ENCODE measurements around the gene PARP3.

Gene PARP3

DNA sequence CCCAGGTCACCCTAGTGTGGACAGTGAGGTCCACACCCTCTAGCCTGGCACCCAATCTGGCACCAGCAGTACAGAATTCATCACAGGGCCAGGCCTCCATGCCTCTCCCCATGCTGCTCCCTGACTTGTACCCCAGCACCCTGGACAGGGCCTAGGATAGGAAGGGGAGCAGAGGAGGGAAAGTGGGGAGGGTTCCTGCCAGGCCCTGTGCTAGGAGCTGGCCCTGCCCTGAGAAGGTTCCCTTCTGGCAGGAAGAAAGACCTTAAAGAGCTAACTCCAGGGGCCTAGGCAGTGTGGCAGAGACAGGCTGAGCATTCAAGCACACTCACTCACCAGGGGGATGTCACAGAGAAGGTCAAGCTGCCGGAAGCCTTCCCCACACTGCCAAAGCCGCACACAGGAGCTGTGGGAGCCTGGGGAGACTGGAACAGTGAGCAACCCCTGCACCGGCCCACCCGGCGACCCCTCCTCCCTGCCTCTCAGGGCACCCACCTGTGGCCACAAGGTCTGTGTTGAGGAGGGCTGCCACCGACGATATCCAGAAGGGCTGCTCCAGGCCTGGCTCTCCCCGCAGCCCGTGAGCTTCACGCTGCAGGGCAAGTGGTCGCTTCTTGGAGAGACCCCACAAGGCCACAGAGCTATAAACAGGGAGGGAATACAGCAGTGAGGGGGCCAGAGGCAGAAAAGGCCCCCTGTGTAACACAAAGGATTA lies 7.9 kb upstream of the PARP3 start:
- DNase-seq: no peak

- no peak for DNase-seq
Observed at GRCh38 chr3:51934991-51935885, 6.9 kb upstream of the PARP3 start.

DNA sequence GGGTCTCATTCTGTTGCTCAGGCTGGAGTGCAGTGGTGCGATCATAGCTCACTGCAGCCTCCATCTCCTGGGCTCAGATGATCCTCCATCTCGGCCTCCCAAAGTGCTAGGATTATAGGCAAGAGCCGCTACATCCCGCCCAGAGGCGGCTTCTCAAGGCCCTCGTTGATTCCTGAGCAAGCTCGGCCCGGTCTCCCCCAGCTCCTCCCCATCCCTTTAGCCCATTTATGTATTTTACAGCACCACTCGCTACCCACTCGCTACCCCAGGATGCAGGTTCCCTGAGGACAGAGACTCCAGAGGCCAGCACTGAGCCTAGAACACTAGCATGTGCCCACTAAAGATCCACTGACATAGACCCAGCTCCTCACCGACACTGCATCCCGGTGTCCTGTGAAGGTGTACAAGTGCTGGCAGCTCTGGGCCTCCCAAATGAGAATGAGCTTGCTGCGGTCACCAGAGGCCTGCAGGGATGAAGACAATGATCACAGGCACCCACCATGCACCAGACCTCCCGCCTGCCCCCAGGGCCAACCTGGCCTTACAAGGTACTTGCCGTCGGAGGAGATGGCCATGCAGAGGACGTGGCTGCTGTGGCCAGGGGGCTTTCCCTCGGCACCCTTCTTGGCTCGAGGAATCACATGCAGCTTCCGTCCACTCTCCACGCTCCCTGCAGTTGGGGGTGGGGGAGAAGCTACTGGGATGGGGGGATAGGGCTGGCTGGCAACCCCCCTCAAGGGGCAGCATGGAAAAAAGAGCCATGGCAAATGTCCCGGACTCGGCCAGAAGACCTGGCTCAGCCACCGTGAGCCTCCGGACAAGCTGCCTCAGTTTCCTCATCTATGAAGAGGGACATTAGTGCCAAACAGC lies 6.0 kb upstream of the PARP3 start:
- DNase-seq: no peak

DNA sequence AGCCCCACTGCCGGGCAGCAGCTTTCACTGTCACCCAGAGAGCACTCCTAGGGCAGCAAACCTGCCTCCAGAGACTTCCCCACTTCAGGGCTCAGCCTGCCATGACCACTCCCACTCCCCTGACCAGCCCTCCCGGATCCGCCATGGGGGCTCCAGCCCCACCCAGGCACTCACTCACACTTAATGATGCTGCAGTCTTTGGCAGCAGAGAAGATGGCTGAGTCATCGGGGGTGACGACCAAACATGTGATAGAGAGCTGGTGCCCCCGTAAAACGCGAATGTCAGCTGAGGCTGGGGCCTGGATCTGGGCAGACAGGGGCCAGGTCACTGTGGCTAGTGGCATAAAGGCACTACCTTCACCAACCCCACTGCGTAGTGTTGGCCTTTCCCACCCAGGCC lies 5.1 kb upstream of the PARP3 start:
- no peak for DNase-seq

DNA sequence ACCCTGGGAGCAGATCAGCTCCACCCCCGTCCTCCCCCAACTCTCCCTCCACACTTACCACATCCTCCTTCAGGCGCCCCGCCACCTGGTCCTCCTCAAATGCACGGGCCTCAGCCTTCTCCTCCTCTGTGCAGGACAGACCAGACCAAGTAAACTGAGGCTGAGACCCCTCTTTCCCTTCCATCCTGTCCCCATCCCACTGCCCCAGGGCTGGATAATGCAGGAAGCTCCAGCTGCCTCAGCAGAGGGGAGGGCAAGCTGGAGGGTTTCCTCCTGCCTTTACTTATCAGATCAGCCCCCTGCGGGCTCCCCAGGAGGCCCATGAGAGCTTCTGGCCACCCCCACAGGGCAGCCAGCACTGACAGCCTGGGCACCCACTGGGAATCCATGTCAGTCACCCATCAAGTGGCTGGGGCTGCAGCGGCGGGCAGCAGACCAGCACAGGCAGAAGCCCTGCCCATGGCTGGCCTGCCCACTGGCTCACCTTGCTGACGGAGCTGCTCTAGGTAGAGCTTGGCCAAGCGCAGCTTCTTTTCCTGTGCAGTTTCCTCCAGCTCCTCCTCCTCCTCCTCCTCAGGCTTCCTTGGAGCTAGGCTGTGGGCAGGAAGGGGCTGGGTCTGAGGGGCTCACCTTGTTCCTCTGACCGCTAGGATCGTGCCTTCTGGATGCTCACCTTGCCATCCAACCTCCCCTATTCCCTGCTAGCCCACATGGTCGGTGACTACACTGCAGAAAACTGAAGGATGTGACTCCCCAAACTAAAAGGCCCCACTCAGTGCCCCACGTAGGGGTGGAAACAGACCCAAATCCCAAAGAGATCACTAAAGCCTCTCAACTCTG lies 4.3 kb upstream of the PARP3 start:
- no peak for DNase-seq

DNA sequence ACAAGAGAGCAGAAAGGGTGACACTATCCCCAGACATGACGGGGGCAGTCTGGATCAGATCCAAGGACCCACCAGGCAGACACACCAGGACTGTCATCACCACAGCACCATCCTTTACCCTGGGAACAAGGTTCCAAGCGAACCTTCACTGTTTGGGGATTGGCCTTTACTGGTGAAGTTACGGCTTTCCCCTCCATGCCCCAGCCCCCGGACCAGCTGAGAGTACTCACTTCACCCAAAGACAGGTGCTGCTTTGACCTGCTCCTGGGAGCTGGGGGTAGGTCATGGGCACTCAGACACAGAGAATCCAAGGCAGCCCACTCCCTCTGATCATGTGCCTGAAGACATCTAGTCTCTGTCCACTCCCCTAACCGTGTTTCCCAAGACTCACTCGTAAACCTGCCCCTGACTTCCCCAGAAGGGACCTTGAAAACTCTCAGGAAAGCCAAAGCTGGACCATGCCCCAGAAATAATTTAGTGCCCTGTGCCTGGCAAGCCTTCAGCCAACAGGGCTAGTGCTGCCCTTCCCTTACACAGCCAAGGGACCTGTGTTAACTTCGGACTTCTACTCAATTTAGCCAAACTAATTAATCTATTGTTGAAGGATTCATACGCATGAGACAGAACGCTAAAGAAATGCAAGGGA lies 3.3 kb upstream of the PARP3 start:
- DNase-seq: no peak

- no peak for DNase-seq
Observed at GRCh38 chr3:51940648-51941462, 1.3 kb upstream of the PARP3 start.

- DNase-seq: no peak
Observed at GRCh38 chr3:51941463-51941797, 733 bp upstream of the PARP3 start.

DNA sequence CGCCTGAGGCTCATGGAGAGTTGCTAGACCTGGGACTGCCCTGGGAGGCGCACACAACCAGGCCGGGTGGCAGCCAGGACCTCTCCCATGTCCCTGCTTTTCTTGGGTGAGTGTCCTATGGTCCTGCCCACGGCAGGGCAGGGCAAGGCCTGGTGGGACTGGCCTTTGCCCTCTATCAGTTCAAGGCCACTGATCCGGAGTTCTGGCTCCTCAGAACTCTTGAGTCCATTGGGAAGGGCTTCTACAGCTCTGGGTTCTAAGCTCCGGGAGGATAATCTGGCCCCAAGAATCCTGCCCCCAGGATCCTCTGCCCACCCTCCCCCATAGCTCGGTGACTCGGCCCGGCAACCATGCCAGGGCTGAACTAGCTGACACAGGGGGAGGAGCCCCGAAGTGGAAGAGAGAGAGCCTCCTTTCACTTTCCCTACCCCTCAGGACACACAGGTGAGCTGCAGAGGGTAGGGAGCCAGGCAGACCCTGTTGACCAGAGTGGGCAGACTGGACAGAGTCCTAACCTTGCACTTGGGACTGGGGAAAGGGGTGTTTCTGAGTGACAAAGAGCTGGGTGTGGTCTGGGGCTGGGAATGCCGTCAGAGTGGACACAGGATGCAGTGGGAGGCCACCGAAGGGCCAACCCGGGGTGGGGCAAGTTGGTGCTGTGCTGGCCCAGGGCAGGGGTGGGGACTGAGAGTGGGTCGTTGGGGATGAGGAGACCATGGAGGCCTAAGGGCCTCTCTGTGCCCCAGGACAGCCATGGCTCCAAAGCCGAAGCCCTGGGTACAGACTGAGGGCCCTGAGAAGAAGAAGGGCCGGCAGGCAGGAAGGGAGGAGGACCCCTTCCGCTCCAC lies 664 bp downstream of the PARP3 start:
- DNase-seq: peak; percentile 35 to 51

- DNase-seq: no peak
Observed at GRCh38 chr3:51943451-51944391, 1.6 kb downstream of the PARP3 start.

- DNase-seq: no peak
Observed at GRCh38 chr3:51944451-51945021, 2.4 kb downstream of the PARP3 start.

- no peak for DNase-seq
Observed at GRCh38 chr3:51945031-51945840, 3.1 kb downstream of the PARP3 start.

DNA sequence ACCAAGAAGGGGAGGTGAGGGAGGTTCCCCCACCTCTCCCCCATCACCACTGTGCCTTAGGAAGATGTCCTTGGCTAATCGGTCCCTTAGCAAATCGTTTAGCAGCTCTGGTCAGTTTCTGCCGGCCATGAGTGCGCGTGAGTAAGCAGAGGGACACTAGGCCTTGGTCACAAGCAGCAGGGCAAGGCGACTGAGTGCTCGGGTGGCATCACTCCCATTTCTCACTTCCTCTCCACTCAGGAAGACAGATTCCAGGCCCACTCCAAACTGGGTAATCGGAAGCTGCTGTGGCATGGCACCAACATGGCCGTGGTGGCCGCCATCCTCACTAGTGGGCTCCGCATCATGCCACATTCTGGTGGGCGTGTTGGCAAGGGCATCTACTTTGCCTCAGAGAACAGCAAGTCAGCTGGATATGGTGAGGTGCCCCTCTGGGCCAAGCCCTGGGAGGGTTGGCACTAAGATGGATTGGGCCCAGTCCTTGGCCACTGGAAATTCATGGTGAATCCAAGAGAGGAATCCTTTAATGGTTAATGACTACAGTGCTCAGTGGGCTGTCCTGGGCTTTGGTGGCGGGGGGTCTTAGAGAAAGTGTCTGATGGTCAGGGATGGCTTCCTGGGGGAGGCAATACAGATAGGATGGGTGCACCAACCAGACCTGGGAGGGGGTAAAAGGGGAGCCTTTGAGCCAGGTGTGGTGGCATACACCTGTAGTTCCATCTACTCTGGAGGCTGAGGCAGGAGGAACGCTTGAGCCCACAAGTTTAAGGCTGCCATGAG lies 4.0 kb downstream of the PARP3 start:
- DNase-seq: no peak

- no peak for DNase-seq
Observed at GRCh38 chr3:51946796-51947195, 4.6 kb downstream of the PARP3 start.

- no peak for DNase-seq
Observed at GRCh38 chr3:51947215-51947900, 5.2 kb downstream of the PARP3 start.

GRCh38 chr3:51948016-51948580 lies 5.9 kb downstream of the PARP3 start:
- no peak for DNase-seq
